ENCODE data around the gene POU3F1. TPM values are rescaled to one million over a fixed set of nuclear protein-coding genes. Genes with fewer than 3 reads are reported as not detected.

Gene POU3F1
- total RNA-seq, 4 donors from 2014 or later = 0.20 TPM; not detected in 3

DNA sequence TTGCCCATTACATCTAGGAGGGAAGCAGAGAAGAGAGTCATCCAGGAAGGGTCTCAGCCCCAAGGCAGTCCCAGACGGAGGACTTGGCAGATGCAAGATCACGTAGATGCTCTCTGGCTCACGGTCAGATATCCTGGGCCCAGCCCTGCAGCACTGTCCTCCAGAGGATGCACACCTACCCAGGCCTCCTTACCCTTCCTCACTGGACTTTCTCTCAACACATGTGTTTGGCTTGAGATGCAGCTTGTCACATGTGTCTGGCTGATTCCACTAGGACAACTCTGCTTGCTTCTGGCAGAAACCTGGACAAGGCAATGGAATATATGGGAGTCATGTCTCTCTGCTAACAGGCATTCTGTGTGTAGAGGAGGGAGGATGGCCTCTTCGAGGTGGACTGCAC is 32.4 kb upstream of the POU3F1 start:
- no peak overlapping the region for H3K27ac ChIP-seq
- no peak overlapping the region for H3K4me3 ChIP-seq
- no peaks in the 10 kb centered on the region for H3K36me3 ChIP-seq
- WGBS, 2 donors (ENCODE audit: low coverage in 1 of 2) = 48 to 60% methylated on average over 2 to 4 of the region's 4 CpGs
- no peaks in the 10 kb centered on the region for H3K4me1 ChIP-seq
- no peak for ATAC-seq
- H3K9me3 ChIP-seq = no peaks in the 10 kb centered on the region
- peaks cover 42% of the 10 kb centered on the region for H3K27me3 ChIP-seq
- TF ChIP-seq EP300 (IDR thresholded peaks at IDR 0.05) = no peak
- TF ChIP-seq, protein P1, sequence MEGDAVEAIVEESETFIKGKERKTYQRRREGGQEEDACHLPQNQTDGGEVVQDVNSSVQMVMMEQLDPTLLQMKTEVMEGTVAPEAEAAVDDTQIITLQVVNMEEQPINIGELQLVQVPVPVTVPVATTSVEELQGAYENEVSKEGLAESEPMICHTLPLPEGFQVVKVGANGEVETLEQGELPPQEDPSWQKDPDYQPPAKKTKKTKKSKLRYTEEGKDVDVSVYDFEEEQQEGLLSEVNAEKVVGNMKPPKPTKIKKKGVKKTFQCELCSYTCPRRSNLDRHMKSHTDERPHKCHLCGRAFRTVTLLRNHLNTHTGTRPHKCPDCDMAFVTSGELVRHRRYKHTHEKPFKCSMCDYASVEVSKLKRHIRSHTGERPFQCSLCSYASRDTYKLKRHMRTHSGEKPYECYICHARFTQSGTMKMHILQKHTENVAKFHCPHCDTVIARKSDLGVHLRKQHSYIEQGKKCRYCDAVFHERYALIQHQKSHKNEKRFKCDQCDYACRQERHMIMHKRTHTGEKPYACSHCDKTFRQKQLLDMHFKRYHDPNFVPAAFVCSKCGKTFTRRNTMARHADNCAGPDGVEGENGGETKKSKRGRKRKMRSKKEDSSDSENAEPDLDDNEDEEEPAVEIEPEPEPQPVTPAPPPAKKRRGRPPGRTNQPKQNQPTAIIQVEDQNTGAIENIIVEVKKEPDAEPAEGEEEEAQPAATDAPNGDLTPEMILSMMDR (IDR thresholded peaks at IDR 0.05) = no peak
- TF ChIP-seq POLR2AphosphoS5 (IDR thresholded peaks at IDR 0.05) = no peak
- no peak for TF ChIP-seq POLR2A (IDR thresholded peaks at IDR 0.05)

DNA sequence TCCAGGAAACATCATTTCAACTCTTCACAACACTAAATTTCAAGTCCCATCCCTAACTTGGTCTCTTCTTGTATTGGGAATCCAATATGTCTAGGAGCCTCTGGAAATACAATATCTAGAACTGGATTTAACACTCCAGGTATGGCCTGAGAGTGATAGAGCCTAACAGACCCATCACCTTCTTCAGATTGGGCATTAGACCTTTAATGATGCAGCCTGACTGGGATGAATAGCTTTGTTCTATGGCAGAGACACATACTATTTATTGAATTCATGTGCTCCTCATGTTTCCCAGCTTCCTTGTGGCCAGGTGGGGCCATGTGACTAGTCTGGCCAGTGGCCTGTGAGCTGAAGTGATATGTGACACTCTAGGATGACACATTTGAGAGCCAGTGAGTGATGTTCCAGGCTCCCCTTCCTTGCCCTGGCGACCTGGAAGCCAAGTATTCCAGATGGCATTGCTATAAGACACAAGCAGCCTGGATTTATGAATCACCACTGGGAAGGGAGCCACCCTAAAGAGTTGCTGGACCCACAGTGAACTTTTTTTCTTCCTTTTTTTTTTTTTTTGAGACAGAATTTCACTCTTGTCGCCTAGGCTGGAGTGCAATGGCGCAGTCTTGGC is 31.0 kb upstream of the POU3F1 start:
- Histone ChIP-seq H3K27ac (no peak overlapping the region), H3K36me3 (no peaks in the 10 kb centered on the region), H3K9me3 (no peaks in the 10 kb centered on the region), H3K4me3 (no peak overlapping the region), H3K4me1 (no peaks in the 10 kb centered on the region), H3K27me3 (peaks cover 45% of the 10 kb centered on the region)
- TF ChIP-seq EP300 (IDR thresholded peaks at IDR 0.05) (no peak), POLR2AphosphoS5 (IDR thresholded peaks at IDR 0.05) (no peak), POLR2A (IDR thresholded peaks at IDR 0.05) (no peak)
- TF ChIP-seq, protein P1 (IDR thresholded peaks at IDR 0.05) = no peak
- ATAC-seq = no peak
- WGBS, 2 donors (ENCODE audit: low coverage in 1 of 2) = 71 to 80% methylated on average over 1 of the region's 3 CpGs

DNA sequence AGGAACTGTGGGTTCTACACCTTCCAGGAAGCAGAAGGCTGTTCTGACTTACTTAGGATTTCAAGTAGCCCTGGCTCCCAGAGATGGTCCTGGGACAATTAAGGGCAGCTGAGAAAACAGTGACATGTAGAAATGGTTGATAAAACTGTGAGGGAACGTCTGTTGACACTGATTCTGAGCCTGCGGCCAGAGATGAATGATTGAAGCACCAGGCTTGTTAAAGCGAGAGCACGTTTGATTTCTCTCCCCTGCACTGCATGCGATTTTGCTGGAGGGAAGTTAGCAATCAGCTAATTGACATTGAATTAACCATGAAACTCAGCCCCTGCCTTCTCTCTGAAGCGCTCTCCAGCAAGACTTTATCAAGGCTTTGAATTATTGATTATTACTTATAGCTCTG is 29.9 kb upstream of the POU3F1 start:
- peaks cover 54% of the 10 kb centered on the region for H3K27me3 ChIP-seq
- no peak for ATAC-seq
- H3K4me1 ChIP-seq = no peaks in the 10 kb centered on the region
- no peak overlapping the region for H3K4me3 ChIP-seq
- no peaks in the 10 kb centered on the region for H3K36me3 ChIP-seq
- H3K27ac ChIP-seq = no peak overlapping the region
- WGBS, 2 donors (ENCODE audit: low coverage in 1 of 2) = 52 to 55% methylated on average over 6 of the region's 6 CpGs
- no peak for TF ChIP-seq POLR2A (IDR thresholded peaks at IDR 0.05)
- TF ChIP-seq EP300 (IDR thresholded peaks at IDR 0.05) = no peak
- TF ChIP-seq, protein P1 (IDR thresholded peaks at IDR 0.05) = no peak
- TF ChIP-seq POLR2AphosphoS5 (IDR thresholded peaks at IDR 0.05) = no peak
- no peaks in the 10 kb centered on the region for H3K9me3 ChIP-seq

DNA sequence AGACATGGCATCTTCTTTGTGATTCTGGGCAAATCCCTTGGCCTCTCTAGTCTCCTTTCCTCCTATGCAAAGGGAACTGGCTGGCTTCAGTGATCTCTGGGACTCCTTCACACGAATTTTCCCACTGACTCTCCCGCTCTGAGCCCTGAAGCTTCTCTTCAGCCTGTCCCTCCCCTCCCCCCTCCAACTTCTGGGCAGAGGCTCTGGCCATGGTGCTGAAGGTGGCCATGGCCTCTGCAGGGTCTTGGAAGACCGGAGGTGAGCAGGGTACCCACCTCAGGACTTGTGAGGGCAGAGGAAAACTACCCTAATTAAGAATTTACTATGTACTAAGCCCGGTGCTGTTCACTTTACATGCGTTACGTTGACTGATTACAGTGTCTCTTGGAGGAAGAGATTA is 29.4 kb upstream of the POU3F1 start:
- Histone ChIP-seq H3K36me3 (no peaks in the 10 kb centered on the region), H3K4me1 (no peaks in the 10 kb centered on the region), H3K27me3 (peaks cover 58% of the 10 kb centered on the region), H3K9me3 (no peaks in the 10 kb centered on the region), H3K27ac (no peak overlapping the region), H3K4me3 (no peak overlapping the region)
- TF ChIP-seq EP300 (IDR thresholded peaks at IDR 0.05) = no peak
- no peak for TF ChIP-seq POLR2AphosphoS5 (IDR thresholded peaks at IDR 0.05)
- no peak for TF ChIP-seq POLR2A (IDR thresholded peaks at IDR 0.05)
- TF ChIP-seq, protein P1 (IDR thresholded peaks at IDR 0.05) = no peak
- ATAC-seq = no peak
- 10 to 12% methylated on average over 2 to 6 of the region's 6 CpGs for WGBS, 2 donors (ENCODE audit: low coverage in 1 of 2)

DNA sequence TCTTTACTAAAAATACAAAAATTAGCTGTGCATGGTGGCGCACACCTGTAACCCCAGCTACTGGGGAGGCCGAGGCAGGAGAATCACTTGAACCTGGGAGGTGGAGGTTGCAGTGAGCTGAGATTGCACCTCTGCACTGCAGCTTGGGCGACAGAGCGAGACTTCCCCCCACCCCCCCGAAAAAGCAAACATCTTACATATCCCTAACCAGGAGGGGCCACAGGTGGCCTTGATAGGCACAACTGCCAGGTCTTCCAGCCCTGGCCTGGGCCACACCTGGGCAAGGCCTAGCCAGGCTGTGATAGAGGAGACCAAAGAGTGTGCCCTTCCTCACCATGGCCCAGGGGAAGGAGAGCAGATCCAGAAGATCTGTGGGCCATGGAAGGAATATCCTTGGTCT is 28.6 kb upstream of the POU3F1 start:
- Histone ChIP-seq H3K36me3 (no peaks in the 10 kb centered on the region), H3K9me3 (no peaks in the 10 kb centered on the region), H3K27me3 (peaks cover 65% of the 10 kb centered on the region), H3K4me1 (no peaks in the 10 kb centered on the region), H3K4me3 (no peak overlapping the region), H3K27ac (no peak overlapping the region)
- 60 to 100% methylated on average over 1 to 5 of the region's 5 CpGs for WGBS, 2 donors (ENCODE audit: low coverage in 1 of 2)
- no peak for TF ChIP-seq EP300 (IDR thresholded peaks at IDR 0.05)
- TF ChIP-seq, protein P1 (IDR thresholded peaks at IDR 0.05) = no peak
- no peak for TF ChIP-seq POLR2A (IDR thresholded peaks at IDR 0.05)
- TF ChIP-seq POLR2AphosphoS5 (IDR thresholded peaks at IDR 0.05) = no peak
- no peak for ATAC-seq

All from gastroesophageal sphincter (tissue), 4 donors.